Hematopoietic multipotent progenitor cell treated with erythropoietin and hydrocortisone succinate and interleukin-3 and kit ligand, for 8 days (in vitro differentiated cells): ENCODE measurements around the gene DYTN.

Experiments used
- DNase-seq: peaks from one replicate; pipeline ENCODE4 v3.0.0-alpha.2; 2015

DYTN gene

GRCh38 chr2:206696910-206697309 is 21.3 kb downstream of the DYTN start:
- DNase-seq = no peak

- peak; percentile 73 for DNase-seq
These were observed 24.6 kb downstream of the DYTN start for GRCh38 chr2:206693399-206694137.

GRCh38 chr2:206692971-206693370 is 25.2 kb downstream of the DYTN start:
- no peak for DNase-seq

GRCh38 chr2:206688990-206689389 is 29.2 kb downstream of the DYTN start:
- peak; percentile 6 for DNase-seq

- no peak for DNase-seq
These were observed 29.7 kb downstream of the DYTN start for GRCh38 chr2:206688453-206688852.

GRCh38 chr2:206683546-206683945 is 34.6 kb downstream of the DYTN start:
- DNase-seq = no peak

GRCh38 chr2:206670531-206671319 is 47.5 kb downstream of the DYTN start:
- DNase-seq = no peak

GRCh38 chr2:206665251-206665650 is 52.9 kb downstream of the DYTN start:
- no peak for DNase-seq

GRCh38 chr2:206657087-206657486 is 61.1 kb downstream of the DYTN start:
- DNase-seq = no peak

- DNase-seq = no peak
These were observed 70.2 kb downstream of the DYTN start for GRCh38 chr2:206647985-206648384.

- peak; percentile 61 for DNase-seq
These were observed 75.8 kb downstream of the DYTN start, which contains the start of gene FAM237A for GRCh38 chr2:206642075-206643025. Gene FAM237A, plus strand, starts transcription at chr2:206642487. Its CDS starts 1,750 bp downstream, at chr2:206644237.

GRCh38 chr2:206641226-206641625 is 77.0 kb downstream of the DYTN start:
- no peak for DNase-seq

GRCh38 chr2:206639636-206640035 is 78.6 kb downstream of the DYTN start:
- DNase-seq = no peak

GRCh38 chr2:206635015-206635414 is 83.2 kb downstream of the DYTN start:
- no peak for DNase-seq

GRCh38 chr2:206631340-206631739 is 86.9 kb downstream of the DYTN start:
- no peak for DNase-seq

- DNase-seq = no peak
These were observed 90.6 kb downstream of the DYTN start for GRCh38 chr2:206627632-206628031.

GRCh38 chr2:206626108-206626507 is 92.1 kb downstream of the DYTN start:
- DNase-seq = no peak

GRCh38 chr2:206619011-206619410 is 99.2 kb downstream of the DYTN start:
- DNase-seq = no peak

- no peak for DNase-seq
These were observed 102.0 kb downstream of the DYTN start for GRCh38 chr2:206616151-206616550.

- no peak for DNase-seq
These were observed 102.6 kb downstream of the DYTN start for GRCh38 chr2:206615417-206616089.

GRCh38 chr2:206614811-206615210 is 103.4 kb downstream of the DYTN start:
- no peak for DNase-seq

- no peak for DNase-seq
These were observed 106.5 kb downstream of the DYTN start for GRCh38 chr2:206611736-206612135.
